ENCODE results near the gene RNU6-9.

- TF ChIP-seq EZH2phosphoT487 (IDR thresholded peaks at IDR 0.05; ENCODE audit: insufficient read depth, low read depth), result no peak
- TF ChIP-seq EZH2 (IDR thresholded peaks at IDR 0.05; ENCODE audit: insufficient read depth, poor library complexity, severe bottlenecking), result no peak
Observed at GRCh38 chr19:867301-867793, 25.9 kb upstream of the RNU6-9 start.
